Panc1 (cell line): ENCODE results near the gene ARL15. TPM values are rescaled to one million over a fixed set of nuclear protein-coding genes. Genes with fewer than 3 reads are reported as not detected.

Experiments used
- ATAC-seq: fragments of 200-7000 bp; cut with Tn5 transposase; 2 replicates; pipeline ENCODE4 v1.9.1; 2020; ENCODE audit warnings: mild to moderate bottlenecking, moderate library complexity
- BruUV-seq: library from RNA; stranded (reverse); fragments of 400-500 nt; replicated peaks from 2 replicates; lab custom pipeline; 2021; lab: Mats Ljungman, UMichigan
- CTCF ChIA-PET: fragments of 300-600 bp; sonication (Branson Sonifier 250); formaldehyde crosslinking; loops from one replicate; lab custom pipeline; 2022; ENCODE audit warnings: antibody characterized with exemption; lab: Charles Lee
- POLR2A ChIA-PET: fragments of 300-600 bp; sonication (Branson Sonifier 250); formaldehyde crosslinking; loops from one replicate; lab custom pipeline; 2022; ENCODE audit warnings: antibody characterized with exemption; lab: Charles Lee
- DNase-seq: peaks from one replicate; pipeline ENCODE4 v3.0.0-alpha.2; 2010; ENCODE audit warnings: low read depth, low spot score
- H3K27ac ChIP-seq: 2 replicates; pipeline ENCODE4 v1.5.1; 2011; ENCODE audit warnings: mild to moderate bottlenecking, low read length, inconsistent platforms
- H3K27me3 ChIP-seq: fragments of 200-500 bp; sonication (Bioruptor generic); 2 replicates; pipeline ENCODE4 v1.6.0; 2014; ENCODE audit warnings: low read length, inconsistent platforms; ENCODE audit not compliant: control insufficient read depth, insufficient read depth
- H3K36me3 ChIP-seq: fragments of 200-500 bp; sonication (Bioruptor generic); 2 replicates; pipeline ENCODE4 v1.5.1; 2014; ENCODE audit warnings: inconsistent platforms, mild to moderate bottlenecking, low read length, moderate library complexity; ENCODE audit not compliant: control insufficient read depth, insufficient read depth
- H3K4me1 ChIP-seq: 2 replicates; pipeline ENCODE4 v1.5.1; 2011; ENCODE audit warnings: inconsistent platforms, mild to moderate bottlenecking, low read length, moderate library complexity; ENCODE audit not compliant: control insufficient read depth, insufficient read depth
- H3K4me3 ChIP-seq, 2 experiments: 2 replicates each; pipeline ENCODE4 v1.5.1; 2011 to 2012; ENCODE audit warnings: low read depth in 2 of 2, low read length in 2 of 2, mild to moderate bottlenecking in 2 of 2, inconsistent platforms in 1 of 2, moderate library complexity in 1 of 2
- H3K9me3 ChIP-seq: fragments of 200-500 bp; sonication (Bioruptor generic); 2 replicates; pipeline ENCODE4 v1.5.1; 2014; ENCODE audit warnings: low read depth, mild to moderate bottlenecking, inconsistent platforms, low read length, moderate library complexity; ENCODE audit not compliant: control insufficient read depth, insufficient read depth
- CTCF ChIP-seq: fragments of 450-650 bp; IDR thresholded peaks from 2 replicates; pipeline ENCODE4 v1.5.1; 2017; ENCODE audit warnings: mild to moderate bottlenecking
- POLR2AphosphoS5 ChIP-seq: IDR thresholded peaks from 2 replicates; pipeline ENCODE4 v1.6.1; 2012; ENCODE audit warnings: mild to moderate bottlenecking, low read depth, low read length, moderate library complexity
- REST ChIP-seq, 2 experiments: IDR thresholded peaks; 2 replicates each; pipeline ENCODE4 v1.6.1; 2011 to 2012; ENCODE audit warnings: low read depth in 2 of 2, control low read depth in 1 of 2, low read length in 1 of 2, mild to moderate bottlenecking in 1 of 2, moderate library complexity in 1 of 2; ENCODE audit not compliant: insufficient read depth in 1 of 2
- SIN3A ChIP-seq: IDR thresholded peaks from 2 replicates; pipeline ENCODE4 v1.6.1; 2012; ENCODE audit warnings: low read depth, mild to moderate bottlenecking, low read length, moderate library complexity, borderline replicate concordance; ENCODE audit not compliant: insufficient read depth
- TCF7L2 ChIP-seq: IDR thresholded peaks from 2 replicates; pipeline ENCODE4 v1.6.1; 2011; ENCODE audit warnings: mild to moderate bottlenecking, low read depth, low read length, inconsistent platforms
- in situ Hi-C: cut with HindIII; loops from 2 replicates; pipeline ENCODE4 v1.10.0; 2016; ENCODE audit warnings: low sequenced_read_pairs, low pct_unique_long_range_greater_than_20kb
- intact Hi-C: fragments of 100-400 bp; cut with micrococcal nuclease; formaldehyde crosslinking; loops from one replicate; pipeline ENCODE4 v1.10.0; 2022; ENCODE audit not compliant: unreplicated experiment
- total RNA-seq: library from RNA; stranded (reverse); gene quantifications from one replicate; pipeline ENCODE4 v1.2.1, GENCODE V29; 2021; ENCODE audit not compliant: unreplicated experiment

ARL15 gene
- total RNA-seq, 1 experiment from 2014 or later, result 16.5 TPM

- POLR2A ChIA-PET, result no interaction called here
- no peaks in the 10 kb centered on the region for H3K9me3 ChIP-seq
- no peak overlapping the region for H3K4me3 ChIP-seq
- no peak for TF ChIP-seq POLR2AphosphoS5
- in situ Hi-C loops, result no loop called here
- DNase-seq (no peak), ATAC-seq (no peak)
- H3K4me1 ChIP-seq, result no peaks in the 10 kb centered on the region
- no TSS peak for BruUV-seq
- H3K36me3 ChIP-seq, result no peaks in the 10 kb centered on the region
- no peak overlapping the region for H3K27ac ChIP-seq
- CTCF ChIA-PET, result no interaction called here
- no peaks in the 10 kb centered on the region for H3K27me3 ChIP-seq
- intact Hi-C loops, result no loop called here
Measured at GRCh38 chr5:54205918-54206317, 104.5 kb downstream of the ARL15 start.

- DNase-seq (no peak), ATAC-seq (no peak)
- H3K27me3 ChIP-seq, result no peaks in the 10 kb centered on the region
- H3K9me3 ChIP-seq, result no peaks in the 10 kb centered on the region
- no TSS peak for BruUV-seq
- CTCF ChIA-PET, result no interaction called here
- in situ Hi-C loops, result no loop called here
- H3K36me3 ChIP-seq, result no peaks in the 10 kb centered on the region
- POLR2A ChIA-PET, result no interaction called here
- H3K4me3 ChIP-seq, result no peak overlapping the region
- no peak overlapping the region for H3K27ac ChIP-seq
- H3K4me1 ChIP-seq, result no peaks in the 10 kb centered on the region
- TF ChIP-seq TCF7L2 (no peak), CTCF (no peak), POLR2AphosphoS5 (no peak), REST (IDR thresholded peaks at IDR 0.05; ENCODE audit: insufficient read depth in 1 of 2, low read depth in 2 of 2, low read length in 1 of 2) (no peak), SIN3A (no peak)
- intact Hi-C loops, result no loop called here
Measured at GRCh38 chr5:54205453-54205852, 104.9 kb downstream of the ARL15 start.

GRCh38 chr5:54197018-54197417, 113.4 kb downstream of the ARL15 start:
- no peak overlapping the region for H3K27ac ChIP-seq
- ATAC-seq (no peak), DNase-seq (no peak)
- intact Hi-C loops, result no loop called here
- no peak for TF ChIP-seq CTCF
- CTCF ChIA-PET, result no interaction called here
- H3K4me3 ChIP-seq, result no peak overlapping the region
- in situ Hi-C loops, result no loop called here
- H3K9me3 ChIP-seq, result no peaks in the 10 kb centered on the region
- H3K36me3 ChIP-seq, result no peaks in the 10 kb centered on the region
- no TSS peak for BruUV-seq
- POLR2A ChIA-PET, result no interaction called here
- no peaks in the 10 kb centered on the region for H3K27me3 ChIP-seq
- H3K4me1 ChIP-seq, result no peaks in the 10 kb centered on the region
